GM08714 (cell line): ENCODE data around the gene RASSF4.

Experiments
- H3K4me3 ChIP-seq: fragments of 200-500 bp; sonication (Bioruptor generic); 2 replicates; pipeline ENCODE4 v1.5.1; 2014; ENCODE audit warnings: mild to moderate bottlenecking, low read length, inconsistent platforms
- ZNF274 ChIP-seq: IDR thresholded peaks from 2 replicates; pipeline ENCODE4 v1.6.1; 2012; ENCODE audit warnings: mild to moderate bottlenecking, low read depth, low read length

The RASSF4 gene

GRCh38 chr10:44960482-44961229, 1.1 kb downstream of the RASSF4 start:
- peak overlapping the region; percentile 46 for H3K4me3 ChIP-seq
- TF ChIP-seq ZNF274: no peak

- TF ChIP-seq ZNF274: no peak
- H3K4me3 ChIP-seq: peak overlapping the region; percentile 46
Observed at GRCh38 chr10:44961230-44961571, 1.6 kb downstream of the RASSF4 start.

GRCh38 chr10:44961931-44962750, 2.5 kb downstream of the RASSF4 start:
- peak overlapping the region; percentile 46; the same call in 1 of the 2 replicates for H3K4me3 ChIP-seq
- no peak for TF ChIP-seq ZNF274

- peak overlapping the region; percentile 7; the same call in 1 of the 2 replicates for H3K4me3 ChIP-seq
- TF ChIP-seq ZNF274: no peak
Observed at GRCh38 chr10:44962870-44963738, 3.5 kb downstream of the RASSF4 start.

GRCh38 chr10:44963772-44964633, 4.4 kb downstream of the RASSF4 start:
- peak overlapping the region; percentile 7; the same call in 1 of the 2 replicates for H3K4me3 ChIP-seq
- no peak for TF ChIP-seq ZNF274

- no peak overlapping the region for H3K4me3 ChIP-seq
- TF ChIP-seq ZNF274: no peak
Observed at GRCh38 chr10:44965104-44965503, 5.5 kb downstream of the RASSF4 start.

GRCh38 chr10:44965651-44966097, 6.1 kb downstream of the RASSF4 start:
- TF ChIP-seq ZNF274: no peak
- no peak overlapping the region for H3K4me3 ChIP-seq

- H3K4me3 ChIP-seq: no peak overlapping the region; the same call in 1 of the 2 replicates
- no peak for TF ChIP-seq ZNF274
Observed at GRCh38 chr10:44966129-44966815, 6.7 kb downstream of the RASSF4 start.

- no peak overlapping the region for H3K4me3 ChIP-seq
- no peak for TF ChIP-seq ZNF274
Observed at GRCh38 chr10:44966816-44967509, 7.4 kb downstream of the RASSF4 start.

GRCh38 chr10:44967616-44968015, 8.0 kb downstream of the RASSF4 start:
- no peak overlapping the region for H3K4me3 ChIP-seq
- no peak for TF ChIP-seq ZNF274

GRCh38 chr10:44968091-44968490, 8.5 kb downstream of the RASSF4 start:
- no peak for TF ChIP-seq ZNF274
- no peak overlapping the region for H3K4me3 ChIP-seq
